ENCODE results near the gene TMUB2. TPM values are rescaled to one million over a fixed set of nuclear protein-coding genes. Genes with fewer than 3 reads are reported as not detected.

The TMUB2 gene
- total RNA-seq, 2 experiments from 2014 or later = 42.2 to 42.7 TPM

GRCh38 chr17:44197980-44198720 lies 11.4 kb downstream of the TMUB2 start:
- peak overlapping the region; percentile 95 for H3K27ac Mint-ChIP-seq
- H3K4me3 Mint-ChIP-seq = peak overlapping the region; percentile 87
- peaks cover 44% of the 10 kb centered on the region for H3K36me3 Mint-ChIP-seq (ENCODE audit: low read depth)
- POLR2A ChIA-PET = interaction anchor here (1.1 to 25.4 kb wide), 7 partner anchors 11 to 129 kb away, joined by 3 to 504 read pairs (median 8); partner anchors contain the start of genes HDAC5, SLC25A39, TMUB2 and UBTF
- CTCF ChIA-PET = interaction anchor here (1.0 to 2.8 kb wide), 6 partner anchors 11 to 148 kb away, joined by 3 to 25 read pairs (median 8); partner anchors contain the start of gene TMUB2
- DNase-seq = peak; percentile 76
- no peaks in the 10 kb centered on the region for H3K9me3 Mint-ChIP-seq
- H3K4me1 Mint-ChIP-seq = peaks cover 43% of the 10 kb centered on the region
- no peaks in the 10 kb centered on the region for H3K27me3 Mint-ChIP-seq

DNA sequence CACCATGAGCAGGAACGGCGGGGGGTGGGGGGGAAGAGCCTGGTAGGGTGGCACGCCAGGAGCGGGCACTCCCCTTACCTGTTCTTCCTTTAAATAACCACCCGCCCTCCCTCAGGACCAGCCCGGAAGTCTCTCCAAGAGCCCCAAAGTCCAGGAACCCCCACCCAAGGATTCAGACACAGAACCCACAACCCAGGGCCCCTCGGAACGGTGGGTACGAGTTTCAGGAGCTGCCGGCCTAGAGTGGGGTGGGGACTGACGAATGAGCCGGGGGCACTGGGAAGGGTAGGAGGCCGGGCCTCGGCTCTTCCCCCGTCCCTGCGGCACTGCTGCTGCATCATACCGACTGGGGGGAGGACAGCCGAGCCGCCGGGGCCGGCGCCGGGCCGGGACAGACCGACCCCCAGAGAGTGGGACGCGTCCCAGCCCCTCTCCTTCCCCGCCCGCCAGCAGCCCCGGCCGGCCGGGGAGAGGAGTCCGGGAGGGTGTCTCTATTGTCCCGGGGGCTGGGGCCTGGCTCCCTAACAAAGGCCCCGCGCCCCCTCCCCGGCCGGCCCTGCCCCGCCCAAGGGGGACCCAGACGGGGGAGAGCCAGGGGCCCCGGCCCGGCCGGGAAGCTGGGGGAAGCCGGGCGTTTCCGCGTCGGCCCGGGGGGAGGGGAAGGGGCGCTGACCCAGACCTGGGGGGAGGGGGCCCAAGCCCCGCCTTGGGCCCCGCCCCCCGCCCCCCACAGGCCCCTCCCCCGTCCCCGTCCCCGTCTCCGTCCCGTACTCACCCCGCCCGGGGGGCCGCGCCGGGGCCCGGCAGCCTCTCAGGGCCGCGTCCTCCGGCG lies 12.2 kb downstream of the TMUB2 start:
- no peaks in the 10 kb centered on the region for H3K9me3 Mint-ChIP-seq
- no peaks in the 10 kb centered on the region for H3K27me3 Mint-ChIP-seq
- CTCF ChIA-PET = interaction anchor here (1.4 to 2.8 kb wide), 4 partner anchors 11 to 132 kb away, joined by 5 to 25 read pairs (median 14); partner anchors contain the start of gene TMUB2
- DNase-seq = peak; percentile 69
- POLR2A ChIA-PET = interaction anchor here (1.0 to 25.4 kb wide), 9 partner anchors 12 to 165 kb away, joined by 3 to 504 read pairs (median 6); partner anchors contain the start of genes FAM171A2, HDAC5, SLC25A39 and TMUB2
- peak overlapping the region; percentile 87 for H3K4me3 Mint-ChIP-seq
- peaks cover 51% of the 10 kb centered on the region for H3K4me1 Mint-ChIP-seq
- H3K27ac Mint-ChIP-seq = peak overlapping the region; percentile 95
- H3K36me3 Mint-ChIP-seq (ENCODE audit: low read depth) = peaks cover 41% of the 10 kb centered on the region

GRCh38 chr17:44199553-44200477 lies 13.0 kb downstream of the TMUB2 start, which contains the start of gene ATXN7L3:
Gene ATXN7L3 (minus strand): TSS chr17:44199884. CDS start chr17:44198070, 1,814 bp downstream.
- peaks cover 32% of the 10 kb centered on the region for H3K36me3 Mint-ChIP-seq (ENCODE audit: low read depth)
- H3K9me3 Mint-ChIP-seq = no peaks in the 10 kb centered on the region
- peak within 1 kb of the TSS; percentile 90 for H3K4me3 Mint-ChIP-seq
- CTCF ChIA-PET = interaction anchor here (0.8 to 3.0 kb wide), 3 partner anchors 10 to 17 kb away, joined by 4 to 27 read pairs (median 21); partner anchors contain the start of gene TMUB2
- H3K4me1 Mint-ChIP-seq = peaks cover 59% of the 10 kb centered on the region
- POLR2A ChIA-PET = interaction anchor here (1.0 to 25.4 kb wide), 7 partner anchors 13 to 164 kb away, joined by 3 to 504 read pairs (median 6); partner anchors contain the start of genes FAM171A2, HDAC5, TMUB2 and UBTF
- H3K27ac Mint-ChIP-seq = peak within 1 kb of the TSS; percentile 95
- H3K27me3 Mint-ChIP-seq = no peaks in the 10 kb centered on the region
- peak; percentile 100 for DNase-seq

GRCh38 chr17:44200478-44201155 lies 13.8 kb downstream of the TMUB2 start:
- peak overlapping the region; percentile 90 for H3K27ac Mint-ChIP-seq
- no peaks in the 10 kb centered on the region for H3K27me3 Mint-ChIP-seq
- H3K9me3 Mint-ChIP-seq = no peaks in the 10 kb centered on the region
- H3K4me1 Mint-ChIP-seq = peaks cover 57% of the 10 kb centered on the region
- DNase-seq = no peak
- H3K36me3 Mint-ChIP-seq (ENCODE audit: low read depth) = peaks cover 24% of the 10 kb centered on the region
- H3K4me3 Mint-ChIP-seq = peak overlapping the region; percentile 90
- POLR2A ChIA-PET = interaction anchor here (1.8 to 25.4 kb wide), 3 partner anchors 14 to 149 kb away, joined by 5 to 504 read pairs (median 127); partner anchors contain the start of genes TMUB2 and UBTF
- CTCF ChIA-PET = interaction anchor here (0.8 to 4.0 kb wide), 3 partner anchors 9 to 17 kb away, joined by 4 to 31 read pairs (median 27); no protein-coding TSS in a partner anchor

- H3K4me1 Mint-ChIP-seq = peaks cover 46% of the 10 kb centered on the region
- CTCF ChIA-PET = interaction anchor here (1.2 to 4.0 kb wide), 3 partner anchors 15 to 124 kb away, joined by 3 to 31 read pairs (median 15); partner anchors contain the start of gene TMUB2
- DNase-seq = no peak
- POLR2A ChIA-PET = interaction anchor here (1.2 to 25.4 kb wide), 2 partner anchors 11 to 79 kb away, joined by 4 to 504 read pairs; partner anchors contain the start of genes HDAC5 and UBTF
- H3K27me3 Mint-ChIP-seq = no peaks in the 10 kb centered on the region
- H3K4me3 Mint-ChIP-seq = peak overlapping the region; percentile 9
- H3K27ac Mint-ChIP-seq = no peak overlapping the region
- peaks cover 20% of the 10 kb centered on the region for H3K36me3 Mint-ChIP-seq (ENCODE audit: low read depth)
- H3K9me3 Mint-ChIP-seq = no peaks in the 10 kb centered on the region
These were observed 16.0 kb downstream of the TMUB2 start for GRCh38 chr17:44202756-44203155.

GRCh38 chr17:44203731-44204440 lies 17.1 kb downstream of the TMUB2 start:
- CTCF ChIA-PET = interaction anchor here (0.9 to 4.0 kb wide), 11 partner anchors 9 to 946 kb away, joined by 3 to 31 read pairs (median 5); partner anchors contain the start of gene TMUB2

DNA sequence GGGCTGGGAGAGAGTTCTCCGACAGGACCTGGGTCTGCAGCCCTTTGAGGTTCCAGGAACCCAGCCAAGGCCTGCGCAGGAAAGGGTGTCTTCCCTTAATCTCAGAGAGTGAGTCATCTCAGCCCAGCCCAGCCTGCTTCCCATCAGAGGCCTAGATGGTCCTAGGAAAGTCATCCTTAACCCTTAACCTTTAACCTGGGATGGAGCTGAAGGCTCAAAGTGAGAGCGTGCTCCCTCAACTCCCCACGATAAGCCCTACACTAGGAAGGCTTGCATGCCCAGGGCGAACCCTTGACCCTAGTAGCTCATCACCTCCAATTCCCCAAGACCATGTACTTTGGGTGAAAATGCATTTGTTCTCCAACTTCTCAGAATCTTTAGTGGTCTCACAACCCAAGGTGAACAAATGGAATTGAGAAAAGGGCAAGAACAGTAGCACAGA lies 17.7 kb downstream of the TMUB2 start:
- H3K4me1 Mint-ChIP-seq = peaks cover 52% of the 10 kb centered on the region
- ChIA-PET CTCF (interaction anchor here (0.9 to 4.0 kb wide), 9 partner anchors 10 to 945 kb away, joined by 3 to 31 read pairs (median 6); partner anchors contain the start of gene TMUB2), POLR2A (interaction anchor here (0.8 to 25.4 kb wide), 8 partner anchors 10 to 147 kb away, joined by 3 to 504 read pairs (median 6); partner anchors contain the start of genes SLC25A39, TMUB2 and UBTF)
- peak overlapping the region; percentile 73 for H3K27ac Mint-ChIP-seq
- no peaks in the 10 kb centered on the region for H3K9me3 Mint-ChIP-seq
- H3K36me3 Mint-ChIP-seq (ENCODE audit: low read depth) = peaks cover 23% of the 10 kb centered on the region
- DNase-seq = no peak
- no peak overlapping the region for H3K4me3 Mint-ChIP-seq
- no peaks in the 10 kb centered on the region for H3K27me3 Mint-ChIP-seq

More at GRCh38 chr17:44203731-44204440, 17.1 kb downstream of the TMUB2 start:
- Mint-ChIP-seq H3K9me3 (no peaks in the 10 kb centered on the region), H3K4me1 (peaks cover 48% of the 10 kb centered on the region), H3K27me3 (no peaks in the 10 kb centered on the region), H3K27ac (peak overlapping the region; percentile 77), H3K36me3 (ENCODE audit: low read depth) (peaks cover 21% of the 10 kb centered on the region), H3K4me3 (no peak overlapping the region)
- POLR2A ChIA-PET = interaction anchor here (0.8 to 25.4 kb wide), 8 partner anchors 10 to 147 kb away, joined by 3 to 504 read pairs (median 6); partner anchors contain the start of genes SLC25A39, TMUB2 and UBTF
- peak; percentile 68 for DNase-seq

GRCh38 chr17:44205962-44206824 lies 19.4 kb downstream of the TMUB2 start:
- peaks cover 55% of the 10 kb centered on the region for H3K4me1 Mint-ChIP-seq
- no peak for DNase-seq
- no peak overlapping the region for H3K27ac Mint-ChIP-seq
- no peaks in the 10 kb centered on the region for H3K27me3 Mint-ChIP-seq
- no peak overlapping the region for H3K4me3 Mint-ChIP-seq
- POLR2A ChIA-PET = interaction anchor here (0.9 to 25.4 kb wide), 4 partner anchors 8 to 139 kb away, joined by 3 to 504 read pairs (median 255); partner anchors contain the start of genes ATXN7L3, GRN, TMUB2 and UBTF
- H3K9me3 Mint-ChIP-seq = no peaks in the 10 kb centered on the region
- peaks cover 32% of the 10 kb centered on the region for H3K36me3 Mint-ChIP-seq (ENCODE audit: low read depth)
- CTCF ChIA-PET = interaction anchor here (1.1 to 1.6 kb wide), 5 partner anchors 11 to 124 kb away, joined by 3 to 9 read pairs (median 6); partner anchors contain the start of gene HDAC5

GRCh38 chr17:44206825-44207155 lies 20.0 kb downstream of the TMUB2 start:
- peaks cover 60% of the 10 kb centered on the region for H3K4me1 Mint-ChIP-seq
- H3K36me3 Mint-ChIP-seq (ENCODE audit: low read depth) = peaks cover 37% of the 10 kb centered on the region
- no peak overlapping the region for H3K27ac Mint-ChIP-seq
- no peak for DNase-seq
- POLR2A ChIA-PET = interaction anchor here (1.4 to 25.4 kb wide), 3 partner anchors 7 to 139 kb away, joined by 3 to 504 read pairs (median 504); partner anchors contain the start of genes ATXN7L3, GRN, TMUB2 and UBTF
- no peak overlapping the region for H3K4me3 Mint-ChIP-seq
- no peaks in the 10 kb centered on the region for H3K27me3 Mint-ChIP-seq
- no peaks in the 10 kb centered on the region for H3K9me3 Mint-ChIP-seq
- CTCF ChIA-PET = interaction anchor here (1.5 to 1.6 kb wide), 3 partner anchors 10 to 38 kb away, joined by 5 to 9 read pairs (median 7); no protein-coding TSS in a partner anchor
